Measurements from ENCODE around the gene EDEM3. TPM values are rescaled to one million over a fixed set of nuclear protein-coding genes. Genes with fewer than 3 reads are reported as not detected.
A peak's percentile ranks its signal among the peaks of the same experiment; 100 is the strongest.
"Not testable (repeated sequence)": the region's sequence is repeated elsewhere in the genome, so short reads cannot be mapped to it uniquely, and the experiment has no call there.

The EDEM3 gene, protein sequence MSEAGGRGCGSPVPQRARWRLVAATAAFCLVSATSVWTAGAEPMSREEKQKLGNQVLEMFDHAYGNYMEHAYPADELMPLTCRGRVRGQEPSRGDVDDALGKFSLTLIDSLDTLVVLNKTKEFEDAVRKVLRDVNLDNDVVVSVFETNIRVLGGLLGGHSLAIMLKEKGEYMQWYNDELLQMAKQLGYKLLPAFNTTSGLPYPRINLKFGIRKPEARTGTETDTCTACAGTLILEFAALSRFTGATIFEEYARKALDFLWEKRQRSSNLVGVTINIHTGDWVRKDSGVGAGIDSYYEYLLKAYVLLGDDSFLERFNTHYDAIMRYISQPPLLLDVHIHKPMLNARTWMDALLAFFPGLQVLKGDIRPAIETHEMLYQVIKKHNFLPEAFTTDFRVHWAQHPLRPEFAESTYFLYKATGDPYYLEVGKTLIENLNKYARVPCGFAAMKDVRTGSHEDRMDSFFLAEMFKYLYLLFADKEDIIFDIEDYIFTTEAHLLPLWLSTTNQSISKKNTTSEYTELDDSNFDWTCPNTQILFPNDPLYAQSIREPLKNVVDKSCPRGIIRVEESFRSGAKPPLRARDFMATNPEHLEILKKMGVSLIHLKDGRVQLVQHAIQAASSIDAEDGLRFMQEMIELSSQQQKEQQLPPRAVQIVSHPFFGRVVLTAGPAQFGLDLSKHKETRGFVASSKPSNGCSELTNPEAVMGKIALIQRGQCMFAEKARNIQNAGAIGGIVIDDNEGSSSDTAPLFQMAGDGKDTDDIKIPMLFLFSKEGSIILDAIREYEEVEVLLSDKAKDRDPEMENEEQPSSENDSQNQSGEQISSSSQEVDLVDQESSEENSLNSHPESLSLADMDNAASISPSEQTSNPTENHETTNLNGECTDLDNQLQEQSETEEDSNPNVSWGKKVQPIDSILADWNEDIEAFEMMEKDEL
- 44.5 and 51.9 TPM in 2 replicates for total RNA-seq
- polyA plus RNA-seq (2012): 12.7 TPM

GRCh38 chr1:184754476-184755225 is at the start of gene EDEM3:
TSS of gene EDEM3 (minus strand) at chr1:184754858. CDS start at chr1:184754646, 212 bp downstream.
- DNase-seq (ENCODE audit: low read depth): peak; percentile 100

GRCh38 chr1:184804220-184804619 is 49.6 kb upstream of the EDEM3 start:
- no peak for DNase-seq (ENCODE audit: low read depth)

GRCh38 chr1:184803180-184803492 is 48.5 kb upstream of the EDEM3 start:
- DNase-seq (ENCODE audit: low read depth): no peak

GRCh38 chr1:184802354-184803179 is 47.9 kb upstream of the EDEM3 start:
- no peak for DNase-seq (ENCODE audit: low read depth)

DNA sequence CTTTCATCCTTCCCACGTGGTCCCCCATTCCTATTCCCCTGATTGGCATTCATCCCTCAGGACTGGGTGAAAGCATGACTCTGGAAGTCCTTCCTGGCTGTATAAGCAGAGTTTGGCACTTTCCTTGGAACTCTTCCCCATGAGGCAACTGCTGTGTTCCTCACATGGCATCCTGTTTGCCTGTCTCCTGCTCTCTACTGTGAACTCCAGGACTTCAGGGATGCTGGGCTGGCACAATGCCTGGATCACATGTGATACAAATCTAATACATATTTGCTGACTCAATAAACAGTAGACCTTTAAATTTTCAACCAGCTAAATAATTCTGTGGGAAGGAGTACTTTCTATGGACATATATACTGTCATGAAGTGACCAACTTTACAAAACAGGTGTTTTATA is 46.8 kb upstream of the EDEM3 start:
- DNase-seq (ENCODE audit: low read depth): peak; percentile 42

- DNase-seq (ENCODE audit: low read depth): peak; percentile 58
Measured at GRCh38 chr1:184800876-184801275, 46.2 kb upstream of the EDEM3 start.

DNA sequence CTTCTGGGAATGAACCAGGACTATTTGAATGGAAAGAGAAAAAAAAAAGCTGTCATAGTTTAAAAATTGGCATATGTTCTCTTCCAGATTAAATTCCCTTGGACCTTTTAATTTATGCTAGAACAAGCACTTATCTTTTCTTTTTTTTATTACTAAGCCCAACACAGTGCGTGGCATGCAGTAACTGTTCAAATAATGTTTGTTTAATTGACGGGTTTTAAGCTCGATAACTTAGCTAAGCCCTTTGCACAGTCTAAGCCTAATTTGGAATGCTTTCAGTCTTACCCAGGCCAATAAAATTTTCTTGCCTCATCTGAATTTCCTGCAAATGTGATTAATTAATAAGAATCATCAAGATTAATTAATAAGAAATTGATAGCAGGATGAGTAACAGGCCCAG is 39.3 kb upstream of the EDEM3 start:
- DNase-seq (ENCODE audit: low read depth): no peak

- peak; percentile 84 for DNase-seq (ENCODE audit: low read depth)
Measured at GRCh38 chr1:184792450-184792969, 37.9 kb upstream of the EDEM3 start.

DNA sequence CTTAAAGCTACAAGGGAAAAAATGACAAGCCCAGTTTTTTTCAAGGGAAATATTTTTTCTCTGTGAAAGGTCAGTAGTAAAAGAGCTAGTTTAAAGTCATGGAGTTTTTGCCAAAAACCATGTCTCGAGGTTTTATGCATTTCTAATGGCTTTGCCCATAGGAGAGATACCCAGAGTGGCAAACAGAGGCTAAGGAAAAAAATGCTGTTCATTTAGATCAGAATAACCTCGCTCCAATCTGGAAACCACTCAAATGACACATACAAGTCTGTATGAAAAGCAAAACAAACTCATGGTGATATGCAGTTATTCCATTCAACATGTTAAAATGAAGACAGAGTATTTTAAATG is 36.9 kb upstream of the EDEM3 start:
- no peak for DNase-seq (ENCODE audit: low read depth)

GRCh38 chr1:184790642-184791549 is 36.2 kb upstream of the EDEM3 start:
- DNase-seq (ENCODE audit: low read depth): no peak

GRCh38 chr1:184789884-184790283 is 35.2 kb upstream of the EDEM3 start:
- DNase-seq (ENCODE audit: low read depth): no peak

DNA sequence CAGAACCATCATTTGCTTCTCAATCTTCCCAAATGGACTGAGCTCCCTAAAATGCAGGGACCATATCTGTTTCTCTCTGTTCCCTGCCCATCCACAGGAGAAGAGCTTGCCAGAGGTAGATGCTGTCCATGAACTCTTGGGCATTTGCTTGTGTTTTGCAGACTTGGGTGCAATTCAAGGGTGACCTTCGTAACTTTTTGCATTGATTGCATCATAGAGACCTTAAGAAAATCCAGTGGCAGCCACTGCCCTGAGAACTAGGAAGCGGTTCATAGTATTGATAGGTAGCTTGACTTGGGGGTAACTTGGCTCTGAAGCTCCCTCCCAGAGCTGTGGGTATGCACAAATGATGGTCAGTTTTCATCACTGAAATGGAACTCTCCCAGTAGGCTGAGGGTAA is 34.3 kb upstream of the EDEM3 start:
- no peak for DNase-seq (ENCODE audit: low read depth)

GRCh38 chr1:184785529-184785928 is 30.9 kb upstream of the EDEM3 start:
- DNase-seq (ENCODE audit: low read depth): no peak

- not testable (repeated sequence) for DNase-seq (ENCODE audit: low read depth)
Measured at GRCh38 chr1:184783723-184784122, 29.1 kb upstream of the EDEM3 start.

- DNase-seq (ENCODE audit: low read depth): no peak
Measured at GRCh38 chr1:184781941-184782340, 27.3 kb upstream of the EDEM3 start.

DNA sequence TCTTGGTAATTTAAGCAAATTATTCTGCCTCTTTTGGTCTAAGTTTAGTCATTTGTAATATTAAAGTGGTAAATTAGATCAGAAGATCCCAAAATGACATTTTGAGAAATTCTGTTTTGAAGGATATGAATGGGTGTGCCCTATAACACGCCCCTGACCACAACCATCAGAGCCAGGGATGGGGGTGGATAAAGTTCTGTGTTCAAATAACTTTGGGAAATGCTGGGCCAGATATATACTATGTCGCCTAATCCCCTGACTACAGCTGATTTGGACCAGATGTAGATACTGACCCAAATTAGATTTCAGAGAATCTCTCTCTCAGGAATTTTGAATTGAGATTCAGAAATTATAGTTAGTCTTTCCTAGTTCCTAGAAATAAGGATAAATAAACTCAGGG is 21.2 kb upstream of the EDEM3 start:
- no peak for DNase-seq (ENCODE audit: low read depth)

DNA sequence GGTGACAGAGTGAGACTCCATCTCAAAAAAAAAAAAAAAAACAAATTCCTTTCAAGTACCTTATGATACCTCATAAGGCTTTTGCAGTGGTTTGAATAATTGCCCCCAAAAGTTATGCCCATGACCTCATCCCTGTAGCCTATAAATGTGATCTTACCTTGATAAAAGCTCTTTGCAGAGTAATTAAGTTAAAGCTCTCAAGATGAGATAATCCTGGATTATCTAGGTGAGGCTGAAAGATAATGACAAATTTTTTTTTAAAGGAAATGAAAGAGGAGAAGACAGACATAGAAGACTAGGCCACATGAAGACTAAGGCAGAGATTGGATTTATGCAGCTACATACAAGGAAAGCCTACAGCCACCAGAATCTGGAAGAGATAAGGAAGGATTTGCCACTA is 20.7 kb upstream of the EDEM3 start:
- DNase-seq (ENCODE audit: low read depth): no peak

DNA sequence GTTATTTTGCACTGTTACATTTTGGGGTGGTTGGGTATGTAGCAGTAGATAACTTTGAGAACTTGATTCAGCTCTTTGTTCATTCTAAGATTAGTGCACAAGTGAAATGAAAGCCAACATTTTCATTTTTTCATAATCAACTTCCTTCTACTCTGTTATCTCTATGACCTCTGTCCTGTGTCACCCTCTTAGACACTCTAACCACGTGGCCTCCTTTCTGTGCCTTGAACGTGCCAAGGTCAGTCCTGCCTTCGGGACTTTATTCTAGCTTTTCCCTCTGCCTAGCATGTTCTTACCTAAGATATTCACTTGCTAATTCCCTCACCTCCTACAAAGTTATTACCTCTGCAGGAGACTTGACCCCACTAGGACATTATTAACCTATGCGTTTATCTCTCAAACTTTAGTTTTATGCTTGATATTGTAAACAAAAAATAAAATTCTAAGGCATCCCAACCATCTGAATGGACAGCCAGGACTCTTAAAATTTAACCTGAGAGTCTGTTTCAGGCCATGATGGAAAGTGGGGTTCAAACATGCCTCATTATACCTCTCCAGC is 19.2 kb upstream of the EDEM3 start:
- no peak for DNase-seq (ENCODE audit: low read depth)

DNA sequence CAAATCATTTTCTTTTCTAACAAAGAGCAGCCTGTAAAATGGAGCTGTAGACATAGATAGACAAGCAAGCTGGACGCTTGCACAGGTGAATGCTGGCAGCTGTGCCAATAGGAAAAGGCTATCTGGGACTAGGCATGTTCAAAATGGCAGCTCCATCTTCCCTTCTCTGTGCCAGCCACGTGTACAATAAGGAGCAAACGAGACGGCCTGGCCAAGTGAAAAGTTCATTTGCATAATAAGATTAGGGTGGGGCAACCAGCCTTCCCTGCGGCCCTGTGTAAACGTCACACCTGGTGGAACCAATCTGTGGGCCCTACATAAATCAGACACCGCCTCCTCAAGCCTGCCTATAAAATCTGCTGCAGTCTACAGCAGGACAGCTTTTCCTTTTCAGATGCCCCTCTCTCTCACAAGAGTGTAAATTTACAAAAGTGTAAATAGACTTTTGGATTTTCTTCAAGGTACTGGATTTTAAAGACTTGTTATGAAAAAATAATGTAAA is 16.6 kb upstream of the EDEM3 start:
- DNase-seq (ENCODE audit: low read depth): no peak
